CD4-positive, alpha-beta T cell (primary cell): ENCODE measurements around the gene UPK1A. TPM values are rescaled to one million over a fixed set of nuclear protein-coding genes. Genes with fewer than 3 reads are reported as not detected.

Experiments used
- ATAC-seq: fragments of 200-7000 bp; cut with Tn5 transposase; one replicate; pipeline ENCODE4 v1.10.0; 2022; ENCODE audit warnings: mild to moderate bottlenecking; ENCODE audit not compliant: poor library complexity
- CTCF ChIA-PET: fragments of 350-600 bp; sonication (Branson Sonifier 250); formaldehyde crosslinking; loops from one replicate; lab custom pipeline; 2021; ENCODE audit warnings: antibody characterized with exemption, inconsistent platforms; lab: Charles Lee
- POLR2A ChIA-PET: fragments of 350-600 bp; sonication (Branson Sonifier 250); formaldehyde crosslinking; loops from one replicate; lab custom pipeline; 2021; ENCODE audit warnings: antibody characterized with exemption, inconsistent platforms; lab: Charles Lee
- DNase-seq, 14 experiments: peaks; one replicate each; pipeline ENCODE4 v3.0.0-alpha.2; 2013 to 2020; ENCODE audit warnings: mixed read lengths in 2 of 14
- H3K27ac ChIP-seq, 2 donors: one replicate each; pipeline versions ENCODE4 v1.5.1 to v1.7.0; 2013; ENCODE audit warnings: low read length in 2 of 2, low read depth in 1 of 2, mild to moderate bottlenecking in 1 of 2
- H3K27me3 ChIP-seq, 2 experiments: 1 replicate in 1 of 2; 2 replicates in 1 of 2; pipeline versions ENCODE4 v1.6.1 to v1.7.0; 2013; ENCODE audit warnings: low read length in 2 of 2, control low read depth in 1 of 2, mild to moderate bottlenecking in 1 of 2, moderate library complexity in 1 of 2; ENCODE audit not compliant: insufficient read depth in 2 of 2, control insufficient read depth in 1 of 2
- H3K36me3 ChIP-seq: one replicate; pipeline ENCODE4 v1.6.1; 2013; ENCODE audit warnings: low read length, control low read depth; ENCODE audit not compliant: insufficient read depth
- H3K4me1 ChIP-seq: one replicate; pipeline ENCODE4 v1.6.1; 2013; ENCODE audit warnings: low read length, control low read depth; ENCODE audit not compliant: insufficient read depth
- H3K4me3 ChIP-seq: one replicate; pipeline ENCODE4 v1.5.1; 2013; ENCODE audit warnings: mild to moderate bottlenecking, low read length, moderate library complexity
- H3K9me3 ChIP-seq, 2 experiments: 1 replicate in 1 of 2; 2 replicates in 1 of 2; pipeline versions ENCODE4 v1.6.1 to v1.7.0; 2013; ENCODE audit warnings: low read length in 2 of 2, mild to moderate bottlenecking in 2 of 2, control low read depth in 1 of 2, moderate library complexity in 1 of 2; ENCODE audit not compliant: control insufficient read depth in 1 of 2, insufficient read depth in 1 of 2
- H3K27ac Mint-ChIP-seq: one replicate; pipeline ENCODE4 v1.8.0; 2020; ENCODE audit warnings: mixed read lengths
- H3K27me3 Mint-ChIP-seq: one replicate; pipeline ENCODE4 v1.8.0; 2021; ENCODE audit warnings: mixed read lengths
- H3K36me3 Mint-ChIP-seq: one replicate; pipeline ENCODE4 v1.8.0; 2021; ENCODE audit warnings: low read depth, mixed read lengths
- H3K4me1 Mint-ChIP-seq: one replicate; pipeline ENCODE4 v1.8.0; 2021; ENCODE audit warnings: low read depth, mixed read lengths
- H3K4me3 Mint-ChIP-seq: one replicate; pipeline ENCODE4 v1.8.0; 2020; ENCODE audit warnings: mild to moderate bottlenecking, mixed read lengths
- H3K9me3 Mint-ChIP-seq: one replicate; pipeline ENCODE4 v1.8.0; 2020; ENCODE audit warnings: mixed read lengths
- intact Hi-C, 2 experiments: fragments of 100-400 bp; cut with DNase I in 1 of 2; cut with micrococcal nuclease in 1 of 2; formaldehyde crosslinking; loops; one replicate each; pipeline versions ENCODE4 v1.15.1 to v1.9.0; 2023 to 2025; cut with DNase I, micrococcal nuclease
- total RNA-seq, 174 experiments: library from RNA in 2 of 174; stranded (reverse) in 2 of 174; gene quantifications; one replicate each; pipeline ENCODE4 v1.2.3 and lab custom pipeline; 2021 to 2026
- TF ChIP-seq, protein P1 (sequence below): fragments of 200-600 bp; IDR thresholded peaks from one replicate; pipeline ENCODE4 v1.8.0; 2022; ENCODE audit warnings: antibody characterized with exemption, mild to moderate bottlenecking

UPK1A gene
- total RNA-seq, 2 experiments from 2014 or later = 0.36 to 0.47 TPM

DNA sequence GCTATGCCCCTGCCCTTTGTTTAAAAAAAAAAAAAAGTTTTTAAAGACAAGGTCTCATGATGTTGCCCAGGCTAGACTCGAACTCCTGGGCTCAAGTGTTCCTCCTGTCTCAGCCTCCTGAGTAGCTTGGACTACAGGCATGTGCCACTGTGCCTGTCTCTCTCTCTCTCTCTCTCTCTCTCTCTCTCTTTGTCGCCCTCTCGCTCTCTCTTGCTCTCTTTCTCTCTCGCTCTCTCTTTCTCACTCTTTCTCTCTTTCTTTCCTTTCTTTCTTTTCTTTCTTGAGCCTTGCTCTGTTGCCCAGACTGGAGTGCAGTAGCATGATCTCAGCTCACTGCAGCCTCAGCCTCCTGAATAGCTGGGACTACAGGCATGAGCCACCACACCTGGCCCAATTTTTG, 10.7 kb upstream of the UPK1A start:
- Histone ChIP-seq H3K27me3 (no peaks in the 10 kb centered on the region), H3K4me1 (peaks cover 7% of the 10 kb centered on the region), H3K9me3 (no peaks in the 10 kb centered on the region), H3K4me3 (no peak overlapping the region), H3K27ac (no peak overlapping the region), H3K36me3 (peaks cover 84% of the 10 kb centered on the region)
- intact Hi-C loops = no loop called here
- ChIA-PET CTCF (no interaction called here), POLR2A (no interaction called here)
- no peak for DNase-seq
- Mint-ChIP-seq H3K9me3 (no peaks in the 10 kb centered on the region), H3K27ac (no peak overlapping the region), H3K4me3 (no peak overlapping the region), H3K4me1 (peaks cover 24% of the 10 kb centered on the region), H3K36me3 (peaks cover 75% of the 10 kb centered on the region), H3K27me3 (no peaks in the 10 kb centered on the region)
- no peak for ATAC-seq
- TF ChIP-seq, protein P1, sequence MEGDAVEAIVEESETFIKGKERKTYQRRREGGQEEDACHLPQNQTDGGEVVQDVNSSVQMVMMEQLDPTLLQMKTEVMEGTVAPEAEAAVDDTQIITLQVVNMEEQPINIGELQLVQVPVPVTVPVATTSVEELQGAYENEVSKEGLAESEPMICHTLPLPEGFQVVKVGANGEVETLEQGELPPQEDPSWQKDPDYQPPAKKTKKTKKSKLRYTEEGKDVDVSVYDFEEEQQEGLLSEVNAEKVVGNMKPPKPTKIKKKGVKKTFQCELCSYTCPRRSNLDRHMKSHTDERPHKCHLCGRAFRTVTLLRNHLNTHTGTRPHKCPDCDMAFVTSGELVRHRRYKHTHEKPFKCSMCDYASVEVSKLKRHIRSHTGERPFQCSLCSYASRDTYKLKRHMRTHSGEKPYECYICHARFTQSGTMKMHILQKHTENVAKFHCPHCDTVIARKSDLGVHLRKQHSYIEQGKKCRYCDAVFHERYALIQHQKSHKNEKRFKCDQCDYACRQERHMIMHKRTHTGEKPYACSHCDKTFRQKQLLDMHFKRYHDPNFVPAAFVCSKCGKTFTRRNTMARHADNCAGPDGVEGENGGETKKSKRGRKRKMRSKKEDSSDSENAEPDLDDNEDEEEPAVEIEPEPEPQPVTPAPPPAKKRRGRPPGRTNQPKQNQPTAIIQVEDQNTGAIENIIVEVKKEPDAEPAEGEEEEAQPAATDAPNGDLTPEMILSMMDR = no peak

DNA sequence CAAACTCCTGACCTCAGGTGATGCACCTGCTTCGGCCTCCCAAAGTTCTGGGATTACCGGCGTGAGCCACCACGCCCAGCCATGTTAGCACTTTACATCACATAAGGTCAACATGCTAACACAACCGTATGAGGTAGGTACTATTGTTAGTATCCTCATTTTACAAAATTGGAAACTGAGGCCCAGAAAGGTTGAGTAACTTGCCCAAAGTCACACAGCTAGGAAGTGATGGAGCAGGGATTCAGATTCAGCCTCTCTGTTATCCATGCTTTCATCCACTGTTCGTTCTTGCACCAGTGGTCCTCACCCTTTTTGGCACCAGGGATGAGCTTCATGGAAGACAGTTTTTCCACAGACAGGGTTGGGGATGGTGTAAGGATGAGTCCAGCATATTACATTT, 9.6 kb upstream of the UPK1A start:
- intact Hi-C loops = no loop called here
- no peak overlapping the region for H3K27ac Mint-ChIP-seq
- POLR2A ChIA-PET = interaction anchor here (1.1 to 1.3 kb wide), 2 partner anchors 9 to 12 kb away, joined by 3 to 4 read pairs; partner anchors contain the start of gene COX6B1
- peaks cover 74% of the 10 kb centered on the region for H3K36me3 Mint-ChIP-seq
- Histone ChIP-seq H3K4me1 (peaks cover 3% of the 10 kb centered on the region), H3K4me3 (no peak overlapping the region), H3K36me3 (peaks cover 82% of the 10 kb centered on the region), H3K27me3 (no peaks in the 10 kb centered on the region), H3K9me3 (no peaks in the 10 kb centered on the region), H3K27ac (no peak overlapping the region)
- peaks cover 18% of the 10 kb centered on the region for H3K4me1 Mint-ChIP-seq
- no peaks in the 10 kb centered on the region for H3K27me3 Mint-ChIP-seq
- no peak overlapping the region for H3K4me3 Mint-ChIP-seq
- no peaks in the 10 kb centered on the region for H3K9me3 Mint-ChIP-seq
- ATAC-seq = no peak
- CTCF ChIA-PET = no interaction called here
- DNase-seq = no peak
- TF ChIP-seq, protein P1 = no peak

DNA sequence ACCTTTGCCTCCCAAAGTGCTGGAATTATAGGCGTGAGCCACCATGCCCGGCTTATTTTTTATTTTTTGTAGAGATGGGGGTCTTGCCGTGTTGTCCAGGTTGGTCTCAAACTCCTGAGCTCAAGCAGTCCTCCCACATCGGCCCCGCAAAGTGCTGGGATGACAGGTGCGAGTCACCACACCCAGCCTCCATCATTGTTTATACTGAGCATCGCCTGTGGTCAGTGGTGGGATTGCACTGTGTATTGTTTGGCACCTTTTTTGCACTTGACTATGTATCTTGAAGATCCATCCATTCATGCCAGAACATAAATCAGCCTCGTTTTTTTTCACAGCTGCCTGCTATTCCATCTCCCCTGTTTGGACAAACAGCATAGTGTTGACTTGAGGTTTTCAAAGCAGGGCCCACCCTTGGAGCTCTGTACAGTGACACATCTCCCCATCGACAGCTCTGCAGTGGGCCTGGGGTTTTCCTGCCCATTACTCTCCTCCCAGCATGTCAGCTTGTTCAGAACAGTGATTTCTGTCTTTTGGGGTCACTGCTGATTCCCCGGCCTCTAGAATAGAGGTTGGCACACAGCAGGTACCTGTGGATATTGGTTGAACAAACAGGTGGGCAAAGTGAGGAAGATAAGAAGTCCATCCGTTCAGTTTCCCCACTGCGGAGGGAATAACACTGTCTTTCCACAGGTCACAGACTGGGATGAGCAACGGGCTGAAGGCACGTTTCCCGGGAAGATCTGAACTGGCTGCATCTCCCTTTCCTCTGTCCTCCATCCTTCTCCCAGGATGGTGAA, 8.2 kb upstream of the UPK1A start:
- Histone ChIP-seq H3K4me3 (no peak overlapping the region), H3K27me3 (no peaks in the 10 kb centered on the region), H3K4me1 (peaks cover 3% of the 10 kb centered on the region), H3K9me3 (no peaks in the 10 kb centered on the region), H3K36me3 (peaks cover 81% of the 10 kb centered on the region), H3K27ac (no peak overlapping the region)
- H3K36me3 Mint-ChIP-seq = peaks cover 79% of the 10 kb centered on the region
- H3K27ac Mint-ChIP-seq = no peak overlapping the region
- H3K27me3 Mint-ChIP-seq = no peaks in the 10 kb centered on the region
- peaks cover 18% of the 10 kb centered on the region for H3K4me1 Mint-ChIP-seq
- ChIA-PET CTCF (interaction anchor here (0.7 to 0.8 kb wide), 2 partner anchors 203 to 1297 kb away, joined by 4 to 5 read pairs; no protein-coding TSS in a partner anchor), POLR2A (interaction anchor here (1.3 kb wide), 1 partner anchor 10 kb away, joined by 3 read pairs; the partner anchor contains the start of gene COX6B1)
- ATAC-seq (no peak), DNase-seq (no peak)
- TF ChIP-seq, protein P1 = no peak
- H3K9me3 Mint-ChIP-seq = no peaks in the 10 kb centered on the region
- intact Hi-C loops = no loop called here
- H3K4me3 Mint-ChIP-seq = no peak overlapping the region
